GM10847 (cell line): Measurements from ENCODE around the gene CLEC14A.

Experiments
- POLR2A ChIP-seq: IDR thresholded peaks from 2 replicates; pipeline ENCODE4 v1.6.1; 2011; ENCODE audit not compliant: insufficient read length; ENCODE audit errors: extremely low read depth

The CLEC14A gene

DNA sequence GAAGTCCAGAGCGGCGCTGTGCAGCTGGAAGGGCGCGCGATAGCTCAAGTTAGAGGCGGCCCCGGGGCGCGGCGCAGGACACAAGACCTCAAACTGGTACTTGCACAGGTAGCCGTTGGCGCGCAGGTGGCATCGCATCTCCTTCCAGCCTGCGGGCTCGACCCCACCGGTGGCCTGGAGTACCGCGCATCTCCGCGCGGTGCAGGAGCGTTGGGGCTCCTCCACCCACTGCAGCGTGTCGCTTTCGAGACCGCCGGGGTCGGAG, 553 bp downstream of the CLEC14A start:
- TF ChIP-seq POLR2A = no peak

DNA sequence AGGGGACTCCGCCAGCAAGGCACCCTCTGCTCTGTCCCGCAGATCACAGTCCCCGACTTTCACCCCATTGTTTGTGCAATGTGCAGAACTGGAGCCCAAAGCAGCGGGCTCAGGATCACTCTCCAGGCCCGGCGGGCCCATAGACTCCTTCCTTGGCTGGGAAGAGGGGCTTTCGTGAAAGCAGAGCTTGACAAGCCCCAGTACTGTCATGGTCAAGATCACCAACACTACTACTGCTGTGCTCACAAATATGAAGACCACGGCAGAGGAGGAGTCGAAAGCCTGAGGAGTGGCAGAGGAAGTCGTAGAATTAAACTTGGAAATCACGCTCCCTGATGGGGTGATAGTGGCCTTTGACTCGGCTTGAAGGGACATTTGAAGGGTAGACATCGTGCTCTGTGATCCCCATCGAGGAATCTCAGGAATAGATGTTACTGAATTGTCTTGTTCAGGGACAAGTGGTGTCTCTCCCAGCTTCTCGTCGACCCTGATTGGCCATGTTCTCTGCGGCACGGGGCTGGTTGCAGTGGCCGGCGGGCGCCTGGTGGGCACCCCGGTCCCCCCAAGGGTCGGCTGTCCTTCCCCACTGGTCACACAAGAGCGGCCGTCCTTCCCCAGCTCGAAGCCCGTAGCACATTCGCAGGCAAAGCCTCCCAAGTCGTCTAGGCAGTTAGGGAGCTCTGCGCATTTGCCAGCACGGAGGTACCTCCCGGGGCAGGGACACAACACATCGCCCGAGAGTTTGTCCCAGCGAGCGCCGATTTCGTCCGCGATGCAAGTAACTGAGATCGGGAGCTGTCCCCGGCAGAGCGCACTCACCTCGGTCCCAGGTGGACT, 1.1 kb downstream of the CLEC14A start:
- TF ChIP-seq POLR2A = no peak

DNA sequence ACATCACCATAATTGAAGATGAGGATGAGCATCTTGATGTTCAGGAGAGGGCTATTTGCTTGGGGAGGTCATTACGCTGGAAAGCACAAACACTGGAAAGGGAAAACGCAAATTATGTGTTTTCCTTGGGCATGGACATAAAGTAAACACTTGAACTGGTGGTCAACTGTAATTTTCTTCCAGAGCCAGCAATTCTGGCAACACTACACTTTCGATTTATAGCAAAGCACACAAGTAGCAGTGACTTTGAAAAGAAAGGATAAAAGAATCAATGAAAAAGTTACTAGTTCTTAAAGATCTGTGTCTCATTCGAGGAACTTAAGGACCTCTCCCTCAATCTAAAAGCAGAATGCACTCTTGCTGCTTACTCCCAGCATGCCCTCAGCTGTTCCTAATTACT, 2.2 kb downstream of the CLEC14A start:
- TF ChIP-seq POLR2A = no peak

DNA sequence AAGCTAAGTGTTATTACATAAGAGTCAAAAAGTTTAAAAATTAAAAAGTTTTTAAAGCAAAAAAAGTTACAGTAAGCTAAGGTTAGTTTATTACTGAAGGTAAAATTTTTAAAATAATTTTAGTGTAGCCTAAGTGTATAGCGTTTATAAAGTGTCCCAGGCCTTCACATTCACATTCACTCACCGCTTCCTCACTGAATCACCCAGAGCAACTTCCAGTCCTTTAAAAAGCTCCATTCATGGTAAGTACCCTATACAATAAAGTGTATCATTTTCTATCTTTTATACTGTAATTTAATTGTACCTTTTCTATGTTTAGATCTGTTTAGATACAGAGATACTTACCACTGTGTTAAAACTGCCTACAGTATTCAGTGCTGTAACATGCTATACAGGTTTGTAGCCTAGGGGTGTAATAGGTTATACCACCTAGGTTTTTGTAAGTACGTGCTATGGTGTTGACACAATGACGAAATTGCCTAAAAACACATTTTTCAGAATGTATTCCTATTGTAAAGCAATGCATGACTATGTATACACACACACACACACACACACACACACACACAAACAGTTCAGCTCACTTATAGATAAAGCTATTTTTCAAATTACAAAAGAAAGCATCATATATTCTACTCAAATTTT, 3.7 kb downstream of the CLEC14A start:
- TF ChIP-seq POLR2A = no peak

DNA sequence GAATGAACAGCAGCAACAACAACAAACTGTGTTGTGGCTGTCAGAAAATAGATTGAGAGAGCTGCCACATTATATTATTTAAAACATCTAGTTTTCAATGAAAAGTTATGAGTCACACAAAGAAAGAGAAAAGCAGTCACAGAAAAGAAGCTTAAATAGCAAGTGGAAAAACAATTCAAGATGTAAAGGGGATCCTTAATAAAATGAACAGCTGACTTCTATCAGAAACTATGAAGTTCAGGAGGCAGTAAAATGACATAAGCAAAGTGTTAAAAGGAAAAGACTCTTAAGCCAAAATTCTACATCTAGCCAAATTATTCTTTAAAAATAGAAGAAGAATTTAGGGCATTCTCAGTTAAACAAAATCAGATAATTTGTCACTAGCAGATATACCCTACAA, 5.6 kb downstream of the CLEC14A start:
- no peak for TF ChIP-seq POLR2A

DNA sequence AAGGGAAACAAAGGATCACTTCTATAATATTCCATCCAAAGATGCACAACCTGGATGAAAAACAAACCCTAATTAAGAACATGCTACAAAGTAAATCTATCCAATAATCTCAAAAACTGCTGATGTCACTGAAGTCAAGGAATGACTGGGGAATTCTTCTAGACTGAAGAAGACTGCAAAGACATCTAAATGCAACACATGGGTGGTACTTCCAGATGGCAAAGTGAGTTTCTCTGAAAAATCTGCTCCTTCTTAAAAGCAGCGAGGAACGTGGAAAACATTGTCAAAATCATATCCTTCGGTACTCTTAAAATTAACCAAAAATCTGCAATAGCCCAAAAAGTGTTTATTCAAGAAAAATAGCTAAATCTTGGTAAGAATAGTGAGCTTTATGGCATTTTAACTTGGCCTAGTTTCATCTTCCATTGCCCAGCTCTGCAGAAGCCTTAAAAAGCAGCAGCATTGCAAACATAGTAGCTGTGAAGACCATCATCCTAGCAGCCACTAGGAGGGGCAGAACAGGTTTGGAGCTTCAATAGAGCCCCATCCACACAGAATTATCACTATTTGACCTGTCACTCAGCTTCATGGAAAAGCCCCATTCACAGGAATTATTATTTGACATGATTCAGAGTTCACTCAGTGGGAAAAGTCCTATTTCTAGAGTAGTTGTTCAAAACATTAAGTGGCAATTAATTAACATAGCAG, 7.4 kb downstream of the CLEC14A start:
- no peak for TF ChIP-seq POLR2A

DNA sequence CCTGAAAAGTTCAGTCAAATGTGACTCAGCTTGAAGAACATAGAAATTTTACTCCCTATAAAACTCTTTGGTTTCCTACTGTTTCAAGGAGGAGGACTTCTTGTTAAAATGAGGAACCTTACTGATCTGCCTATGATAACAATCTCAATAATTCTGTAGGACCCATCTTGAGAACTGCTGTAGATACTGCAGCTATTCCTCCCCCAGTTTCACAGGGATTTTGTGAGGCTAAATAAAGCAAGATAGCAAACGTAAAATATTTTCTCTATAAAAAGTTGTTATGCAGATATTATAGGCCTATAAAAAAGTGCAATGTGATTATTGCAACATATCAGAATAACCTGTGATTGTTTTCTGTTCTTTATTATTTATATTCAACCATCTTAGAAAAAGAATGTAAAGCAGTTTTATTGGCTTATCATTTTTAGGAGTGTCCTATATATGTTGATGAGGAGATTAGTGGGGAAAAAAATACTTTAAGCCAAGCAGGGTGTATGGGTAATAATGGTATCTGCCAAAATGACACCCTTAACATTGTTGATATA, 12.1 kb downstream of the CLEC14A start:
- TF ChIP-seq POLR2A = no peak

DNA sequence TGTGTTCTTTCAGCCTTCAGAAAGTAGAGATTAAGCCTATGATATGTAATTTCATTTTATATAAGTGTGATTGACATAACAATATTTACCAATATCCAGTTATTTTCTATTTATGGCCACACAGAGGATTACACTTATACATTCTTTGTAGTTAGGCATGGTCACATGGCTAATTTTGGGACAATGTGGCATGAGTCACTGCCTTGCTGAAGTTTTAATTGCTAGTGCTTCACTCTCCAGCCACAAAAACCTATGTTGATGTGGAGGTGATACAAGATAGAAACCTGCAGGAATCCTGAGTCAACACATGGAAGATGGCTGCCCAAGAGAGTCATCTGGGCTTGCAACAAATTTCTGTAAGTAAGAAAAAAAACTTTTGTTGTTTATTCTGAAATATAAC, 17.0 kb downstream of the CLEC14A start:
- TF ChIP-seq POLR2A = no peak

DNA sequence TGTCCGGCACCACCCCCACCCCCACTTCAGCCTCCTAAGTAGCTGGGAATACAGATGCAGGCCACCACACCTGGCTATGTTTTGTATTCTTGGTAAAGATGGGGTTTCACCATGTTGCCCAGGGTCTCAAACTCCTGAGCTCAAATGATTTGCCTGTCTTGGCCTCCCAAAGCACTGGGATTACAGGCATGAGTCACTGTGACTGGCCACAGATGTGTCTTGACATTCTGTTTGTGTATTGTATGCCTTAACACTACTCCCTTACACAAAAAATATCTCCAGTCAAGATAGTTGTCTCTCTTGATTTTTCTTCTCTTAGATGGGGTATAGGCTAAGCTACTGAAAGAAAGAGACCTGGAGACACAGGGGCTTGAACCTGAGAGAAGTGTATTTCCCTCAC, 17.6 kb downstream of the CLEC14A start:
- no peak for TF ChIP-seq POLR2A

DNA sequence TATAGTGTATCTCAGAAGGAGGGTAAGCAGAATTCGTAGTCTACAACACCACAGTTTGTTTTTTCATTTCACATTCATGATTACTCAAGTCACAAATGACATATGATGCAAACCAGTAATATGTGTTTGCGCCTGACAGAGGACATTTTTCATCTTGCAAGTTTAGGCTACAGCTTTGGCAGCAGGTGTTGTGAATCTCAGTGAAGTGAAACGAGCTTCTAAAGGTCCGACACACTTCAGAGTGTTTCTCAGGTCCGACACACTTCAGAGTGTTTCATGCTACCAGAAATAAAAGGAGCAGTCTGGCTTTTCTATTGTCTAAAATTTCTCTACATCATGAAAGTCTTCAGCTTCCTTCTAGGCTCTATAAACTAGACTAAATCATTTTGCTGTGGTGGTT, 22.7 kb downstream of the CLEC14A start:
- TF ChIP-seq POLR2A = no peak

DNA sequence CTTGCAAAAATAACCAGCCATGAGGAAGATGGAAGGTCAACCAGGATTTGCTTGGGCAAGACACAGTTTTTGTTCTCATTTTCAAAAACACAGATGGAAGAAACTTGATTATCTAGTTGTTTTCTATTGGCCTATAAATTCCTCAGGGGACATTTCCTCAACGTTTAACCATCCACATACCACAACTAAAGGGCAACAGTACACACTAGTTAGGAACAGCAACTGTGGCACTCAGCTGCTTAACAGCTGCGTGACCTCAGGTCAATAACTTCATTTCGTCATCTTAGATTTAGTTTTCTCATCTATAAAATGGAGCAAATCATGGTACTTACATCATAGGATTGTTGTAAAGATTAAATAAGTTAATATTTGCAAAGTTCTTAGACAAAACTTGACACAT, 29.5 kb downstream of the CLEC14A start:
- no peak for TF ChIP-seq POLR2A

DNA sequence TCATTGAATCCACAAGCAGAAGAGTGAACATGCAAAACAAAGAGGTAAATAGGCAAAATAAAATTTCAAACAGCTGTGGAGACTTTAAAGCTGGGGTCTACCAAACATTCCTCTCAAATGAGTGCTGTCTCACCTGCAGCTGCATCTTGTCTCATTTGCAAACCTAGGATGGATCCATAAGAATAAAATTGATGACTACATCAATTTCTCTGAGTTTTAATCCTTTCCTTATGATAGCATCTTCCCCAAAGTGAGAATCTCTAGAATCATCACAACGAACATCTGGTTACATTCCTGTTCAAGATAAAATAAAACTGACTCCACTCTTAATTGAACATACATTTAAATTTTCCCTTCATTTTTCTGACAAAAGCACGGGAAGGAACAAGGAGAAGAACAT, 29.9 kb downstream of the CLEC14A start:
- no peak for TF ChIP-seq POLR2A

DNA sequence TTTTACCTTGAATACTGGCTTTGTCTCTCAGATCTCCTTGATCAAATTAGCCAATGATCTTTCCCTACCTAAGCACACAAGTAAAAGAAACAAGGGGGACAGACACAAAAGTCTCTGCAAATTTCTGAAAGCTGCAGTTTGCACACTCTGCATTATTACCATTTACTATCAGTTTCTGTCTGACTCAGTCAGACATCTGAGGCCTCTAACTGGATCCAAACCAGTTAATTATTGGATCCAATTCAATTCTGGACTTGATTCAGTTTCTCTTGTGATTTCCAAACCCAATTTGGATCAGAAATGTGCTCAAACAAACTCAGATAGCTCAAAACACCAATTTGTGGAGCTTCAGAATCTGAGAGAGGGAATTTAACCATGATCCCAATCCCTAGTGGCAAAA, 31.6 kb downstream of the CLEC14A start:
- TF ChIP-seq POLR2A = no peak

DNA sequence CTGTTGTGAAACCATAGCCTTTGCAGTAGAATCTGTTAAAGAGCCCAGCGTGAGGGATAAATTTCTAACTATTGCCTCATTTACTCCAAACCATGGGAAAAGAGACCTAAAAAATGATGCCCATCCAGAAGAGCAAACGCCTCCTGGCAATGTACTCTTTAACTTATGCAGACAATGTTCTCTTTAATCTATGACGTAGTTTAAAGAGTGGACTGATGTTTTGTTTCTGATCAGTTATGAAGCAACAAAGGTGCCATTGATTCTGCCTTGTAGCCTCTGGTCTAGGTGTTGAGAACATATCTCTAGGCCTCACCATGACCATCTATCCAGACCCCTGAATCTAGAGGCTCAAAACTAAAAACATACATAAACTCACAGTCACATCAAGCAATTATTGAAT, 34.8 kb downstream of the CLEC14A start:
- no peak for TF ChIP-seq POLR2A

DNA sequence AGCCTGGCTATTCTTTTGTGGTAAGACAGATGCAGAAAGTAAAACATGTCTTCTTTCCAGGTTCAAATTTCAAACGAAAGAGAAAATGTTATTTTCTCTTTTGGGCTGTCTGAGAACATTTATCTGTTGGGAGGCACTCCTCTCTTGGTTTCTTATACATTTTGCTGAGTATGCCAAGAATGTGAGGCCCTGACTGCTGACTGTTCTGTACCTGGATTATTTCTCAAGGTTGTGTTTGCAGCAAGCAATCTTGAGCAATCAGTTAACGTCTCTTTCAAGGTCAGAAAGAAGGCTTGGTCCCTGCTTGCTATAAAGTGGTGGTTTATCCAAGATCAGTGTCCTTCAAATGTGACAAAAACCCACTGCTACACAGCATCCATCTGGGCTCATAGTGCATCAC, 38.3 kb downstream of the CLEC14A start:
- TF ChIP-seq POLR2A = no peak

DNA sequence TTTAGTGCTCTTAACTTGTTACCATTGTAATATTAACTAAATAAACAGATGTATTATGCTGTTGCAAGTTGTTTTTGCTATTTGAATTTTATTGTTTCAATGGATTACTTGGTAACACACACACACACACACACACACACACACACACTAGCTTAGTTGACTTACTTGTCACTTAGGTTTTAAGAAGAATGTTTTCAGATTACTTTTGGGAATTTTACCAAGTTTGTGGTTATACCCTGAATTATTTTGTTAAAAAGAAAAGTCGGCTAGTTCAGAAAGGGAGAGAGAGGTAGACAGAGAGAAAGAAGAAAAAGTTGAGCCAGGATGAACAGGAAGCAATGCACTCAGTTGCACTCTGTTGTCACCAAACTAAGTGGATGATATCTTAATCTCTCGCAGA, 42.9 kb downstream of the CLEC14A start:
- no peak for TF ChIP-seq POLR2A

DNA sequence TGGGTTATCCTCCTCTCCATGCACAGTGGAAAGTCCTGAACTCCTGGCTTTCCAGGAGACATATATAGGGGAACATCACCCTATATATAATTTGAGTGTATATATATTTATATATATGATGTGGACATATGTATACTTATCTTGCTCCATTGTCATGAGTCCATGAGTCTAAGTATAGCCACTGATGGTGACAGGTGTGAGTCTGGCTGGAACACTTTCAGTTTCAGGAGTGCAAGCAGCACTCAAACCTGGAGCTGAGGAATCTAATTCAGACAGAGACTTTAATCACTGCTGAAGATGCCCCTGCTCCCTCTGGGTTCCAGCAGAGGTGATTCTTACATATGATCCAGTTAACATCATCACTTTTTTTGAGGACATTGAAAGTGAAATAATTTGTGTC, 43.8 kb downstream of the CLEC14A start:
- no peak for TF ChIP-seq POLR2A

DNA sequence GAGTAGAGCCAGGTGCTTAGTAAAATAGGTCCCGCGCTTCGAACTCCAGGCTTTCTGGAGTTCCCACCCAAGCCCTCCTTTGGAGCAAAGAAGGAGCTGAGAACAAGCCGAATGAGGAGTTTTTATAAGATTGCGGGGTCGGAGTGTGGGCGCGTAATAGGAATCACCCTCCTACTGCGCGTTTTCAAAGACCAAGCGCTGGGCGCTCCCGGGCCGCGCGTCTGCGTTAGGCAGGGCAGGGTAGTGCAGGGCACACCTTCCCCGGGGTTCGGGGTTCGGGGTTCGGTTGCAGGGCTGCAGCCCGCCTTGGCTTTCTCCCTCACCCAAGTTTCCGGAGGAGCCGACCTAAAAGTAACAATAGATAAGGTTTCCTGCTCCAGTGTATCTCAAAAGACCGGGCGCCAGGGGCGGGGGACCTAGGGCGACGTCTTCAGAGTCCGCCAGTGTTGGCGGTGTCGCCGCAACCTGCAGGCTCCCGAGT, 44.6 kb downstream of the CLEC14A start:
- TF ChIP-seq POLR2A = no peak
